Glutamatergic neuron (in vitro differentiated cells): Measurements from ENCODE around the gene FIGN. TPM values are rescaled to one million over a fixed set of nuclear protein-coding genes. Genes with fewer than 3 reads are reported as not detected.
A peak's percentile ranks its signal among the peaks of the same experiment; 100 is the strongest.

Experiments used
- DNase-seq: peaks from one replicate; pipeline ENCODE4 v3.0.0; 2022
- H3K27ac Mint-ChIP-seq: one replicate; pipeline ENCODE4 v1.8.0; 2020; ENCODE audit warnings: mild to moderate bottlenecking, mixed read lengths, inconsistent platforms; ENCODE audit not compliant: unreplicated experiment
- H3K27me3 Mint-ChIP-seq: one replicate; pipeline ENCODE4 v1.8.0; 2020; ENCODE audit warnings: mild to moderate bottlenecking, moderate library complexity, mixed read lengths, inconsistent platforms; ENCODE audit not compliant: unreplicated experiment
- H3K36me3 Mint-ChIP-seq: one replicate; pipeline ENCODE4 v1.8.0; 2020; ENCODE audit warnings: mild to moderate bottlenecking, mixed read lengths, inconsistent platforms; ENCODE audit not compliant: unreplicated experiment
- H3K4me1 Mint-ChIP-seq: one replicate; pipeline ENCODE4 v1.8.0; 2020; ENCODE audit warnings: mild to moderate bottlenecking, low read depth, mixed read lengths, inconsistent platforms; ENCODE audit not compliant: unreplicated experiment
- H3K4me3 Mint-ChIP-seq: one replicate; pipeline ENCODE4 v1.8.0; 2020; ENCODE audit warnings: mild to moderate bottlenecking, mixed read lengths, inconsistent platforms; ENCODE audit not compliant: unreplicated experiment
- H3K9me3 Mint-ChIP-seq: one replicate; pipeline ENCODE4 v1.8.0; 2020; ENCODE audit warnings: mild to moderate bottlenecking, moderate library complexity, mixed read lengths, inconsistent platforms; ENCODE audit not compliant: unreplicated experiment
- total RNA-seq: library from RNA; stranded (reverse); fragmentation: NEBNext Ultra II Directional; extraction: Animal tissue kit (Norgen Biotek cat#: 25700); gene quantifications from one replicate; pipeline ENCODE4 v1.2.1, GENCODE V29; 2021; ENCODE audit not compliant: unreplicated experiment
- TF ChIP-seq, protein P1 (sequence below): fragments of 200-600 bp; sonication (generic); IDR thresholded peaks from one replicate; pipeline ENCODE4 v1.5.0; 2021; ENCODE audit not compliant: partially characterized antibody, unreplicated experiment

Gene FIGN
- total RNA-seq, 1 donor from 2014 or later = 12.4 TPM

DNA sequence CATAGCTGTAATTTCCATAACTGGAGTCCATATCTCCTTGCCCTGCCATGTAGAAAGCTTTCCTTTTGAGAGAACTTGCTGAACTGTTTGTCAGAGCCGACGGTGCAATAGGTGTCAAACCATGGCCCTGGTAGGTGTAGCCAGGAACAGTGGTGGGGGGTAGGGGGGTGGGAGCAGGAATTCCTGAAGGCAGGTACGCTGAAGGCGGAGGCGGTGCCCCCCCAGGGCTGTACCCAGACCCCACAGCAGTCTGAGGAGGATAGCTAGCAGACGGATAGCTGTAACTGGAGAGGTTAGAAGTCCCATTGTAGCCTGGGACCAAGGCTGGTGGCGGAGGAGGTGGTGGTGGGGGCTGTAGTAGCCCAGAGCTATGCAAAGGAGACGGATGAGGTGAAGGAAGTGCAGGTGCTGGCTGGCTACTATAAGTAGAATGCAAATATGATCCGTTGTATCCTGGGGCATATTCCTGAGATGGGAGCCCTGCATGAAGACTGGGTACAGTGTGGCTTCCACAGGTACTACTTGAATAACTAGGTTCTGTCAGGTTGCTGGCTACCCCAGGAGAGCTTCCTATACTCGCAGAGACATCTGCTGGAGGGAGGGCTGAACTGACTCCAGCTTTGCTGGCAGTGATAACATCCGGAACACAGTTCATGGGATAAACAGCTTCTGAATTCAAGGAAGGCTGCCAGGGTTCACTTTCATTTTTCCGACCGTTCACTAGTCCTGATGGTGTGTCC lies 124.8 kb downstream of the FIGN start:
- H3K9me3 Mint-ChIP-seq = no peaks in the 10 kb centered on the region
- H3K27ac Mint-ChIP-seq = no peak overlapping the region
- H3K4me1 Mint-ChIP-seq = peaks cover 6% of the 10 kb centered on the region
- TF ChIP-seq, protein P1, sequence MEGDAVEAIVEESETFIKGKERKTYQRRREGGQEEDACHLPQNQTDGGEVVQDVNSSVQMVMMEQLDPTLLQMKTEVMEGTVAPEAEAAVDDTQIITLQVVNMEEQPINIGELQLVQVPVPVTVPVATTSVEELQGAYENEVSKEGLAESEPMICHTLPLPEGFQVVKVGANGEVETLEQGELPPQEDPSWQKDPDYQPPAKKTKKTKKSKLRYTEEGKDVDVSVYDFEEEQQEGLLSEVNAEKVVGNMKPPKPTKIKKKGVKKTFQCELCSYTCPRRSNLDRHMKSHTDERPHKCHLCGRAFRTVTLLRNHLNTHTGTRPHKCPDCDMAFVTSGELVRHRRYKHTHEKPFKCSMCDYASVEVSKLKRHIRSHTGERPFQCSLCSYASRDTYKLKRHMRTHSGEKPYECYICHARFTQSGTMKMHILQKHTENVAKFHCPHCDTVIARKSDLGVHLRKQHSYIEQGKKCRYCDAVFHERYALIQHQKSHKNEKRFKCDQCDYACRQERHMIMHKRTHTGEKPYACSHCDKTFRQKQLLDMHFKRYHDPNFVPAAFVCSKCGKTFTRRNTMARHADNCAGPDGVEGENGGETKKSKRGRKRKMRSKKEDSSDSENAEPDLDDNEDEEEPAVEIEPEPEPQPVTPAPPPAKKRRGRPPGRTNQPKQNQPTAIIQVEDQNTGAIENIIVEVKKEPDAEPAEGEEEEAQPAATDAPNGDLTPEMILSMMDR = no peak
- peaks cover 3% of the 10 kb centered on the region for H3K27me3 Mint-ChIP-seq
- peak; percentile 21 for DNase-seq
- no peak overlapping the region for H3K4me3 Mint-ChIP-seq
- H3K36me3 Mint-ChIP-seq = no peaks in the 10 kb centered on the region

DNA sequence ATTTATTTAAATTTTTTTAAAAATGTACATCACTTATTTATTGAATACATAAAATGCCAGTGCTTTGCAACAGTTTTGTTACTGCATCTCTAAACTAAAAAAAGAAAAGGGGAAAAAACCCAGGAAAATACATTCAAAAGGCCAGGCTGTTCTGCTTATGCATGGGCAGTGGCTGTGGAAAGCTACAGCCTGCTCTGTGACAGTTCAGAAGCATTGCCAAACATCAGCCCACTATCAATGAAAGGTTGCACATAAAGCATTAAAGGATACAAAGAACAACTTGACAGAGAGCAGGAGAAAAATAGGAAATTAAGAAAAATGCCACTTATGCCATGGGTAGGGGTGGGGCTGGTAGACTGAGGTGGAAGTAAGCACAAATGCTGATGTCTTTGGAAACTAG lies 128.2 kb downstream of the FIGN start:
- Mint-ChIP-seq H3K9me3 (no peaks in the 10 kb centered on the region), H3K27ac (no peak overlapping the region), H3K27me3 (peaks cover 5% of the 10 kb centered on the region), H3K4me1 (no peaks in the 10 kb centered on the region), H3K36me3 (no peaks in the 10 kb centered on the region), H3K4me3 (no peak overlapping the region)
- no peak for DNase-seq
- TF ChIP-seq, protein P1 = no peak

DNA sequence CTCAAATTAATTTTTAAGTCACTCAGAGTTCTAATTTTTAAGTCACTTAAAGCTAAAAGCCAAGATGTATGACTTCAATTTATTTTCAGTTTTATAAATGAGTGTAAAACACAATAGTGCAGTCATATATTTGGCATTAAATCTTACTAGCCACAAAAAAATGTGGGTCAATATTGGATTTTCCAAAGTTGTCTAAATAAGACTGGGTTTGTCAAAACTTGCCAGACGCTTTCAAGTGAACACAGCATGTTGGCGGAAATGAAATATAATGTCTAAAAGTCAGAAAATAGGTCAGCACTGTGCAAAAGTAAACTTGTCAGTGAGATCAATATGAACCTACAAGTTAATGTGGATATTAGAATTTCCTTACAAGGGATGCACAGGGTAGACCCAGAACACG lies 128.9 kb downstream of the FIGN start:
- no peak overlapping the region for H3K27ac Mint-ChIP-seq

DNA sequence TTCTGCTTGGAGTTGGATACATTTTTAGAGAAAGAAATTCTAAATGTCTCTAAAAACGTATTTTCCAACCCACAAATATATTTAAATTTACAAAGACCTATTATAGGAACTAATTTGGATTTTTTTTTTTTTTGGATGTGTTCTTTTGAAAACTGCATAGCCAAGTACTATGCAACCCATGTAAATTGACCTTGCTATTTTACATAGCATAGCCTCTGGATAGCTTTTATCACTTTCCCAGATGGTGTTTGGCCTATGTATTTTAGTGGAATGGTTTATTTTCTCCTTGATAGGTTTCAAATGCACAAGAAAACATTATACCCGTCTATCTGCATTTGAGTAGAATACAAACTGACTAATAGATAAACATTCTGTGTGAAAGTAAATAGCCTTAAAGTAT lies 130.0 kb downstream of the FIGN start:
- Mint-ChIP-seq H3K4me3 (no peak overlapping the region), H3K27ac (no peak overlapping the region), H3K9me3 (no peaks in the 10 kb centered on the region), H3K27me3 (peaks cover 2% of the 10 kb centered on the region), H3K36me3 (no peaks in the 10 kb centered on the region), H3K4me1 (peaks cover 6% of the 10 kb centered on the region)
- TF ChIP-seq, protein P1 = no peak
- DNase-seq = no peak

More for the DNA sequence above, 128.9 kb downstream of the FIGN start:
- Mint-ChIP-seq H3K36me3 (no peaks in the 10 kb centered on the region), H3K4me3 (no peak overlapping the region), H3K9me3 (no peaks in the 10 kb centered on the region), H3K4me1 (peaks cover 5% of the 10 kb centered on the region), H3K27me3 (peaks cover 5% of the 10 kb centered on the region)
- TF ChIP-seq, protein P1 = no peak
- no peak for DNase-seq

DNA sequence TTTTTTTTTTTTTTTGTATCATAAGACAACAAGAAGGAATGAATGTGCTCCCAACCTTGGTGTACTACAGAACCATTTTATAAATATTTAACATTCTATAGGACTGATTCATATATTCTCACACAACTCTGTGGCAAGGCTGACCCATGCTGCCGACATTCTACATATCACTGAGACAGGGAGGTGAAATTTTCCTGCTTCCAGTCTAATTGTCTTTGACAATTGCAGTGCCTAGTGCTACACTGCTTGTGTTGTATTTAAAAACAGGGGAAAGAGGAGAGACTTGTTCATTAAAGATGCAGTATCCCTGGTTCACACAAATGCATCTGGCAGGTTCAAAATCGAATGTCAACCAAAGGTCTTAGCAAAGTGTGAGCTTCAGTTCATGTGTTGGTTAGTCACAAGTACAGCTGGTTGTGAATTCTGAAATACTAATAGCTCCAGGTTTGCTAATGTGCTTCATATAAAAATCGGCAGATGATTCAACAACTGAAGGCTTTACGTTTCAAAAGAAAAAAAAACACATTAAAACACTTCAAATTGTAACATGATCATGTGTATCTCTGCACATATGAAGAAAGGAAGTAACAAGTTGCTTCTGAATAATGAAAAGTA lies 130.8 kb downstream of the FIGN start:
- H3K27ac Mint-ChIP-seq = no peak overlapping the region
- H3K4me3 Mint-ChIP-seq = no peak overlapping the region
- peaks cover 6% of the 10 kb centered on the region for H3K4me1 Mint-ChIP-seq

More for the DNA sequence above, 130.8 kb downstream of the FIGN start:
- Mint-ChIP-seq H3K9me3 (no peaks in the 10 kb centered on the region), H3K36me3 (no peaks in the 10 kb centered on the region), H3K27me3 (peaks cover 2% of the 10 kb centered on the region)
- TF ChIP-seq, protein P1 = no peak
- DNase-seq = no peak
